ENCODE data around the gene ARRDC5. TPM values are rescaled to one million over a fixed set of nuclear protein-coding genes. Genes with fewer than 3 reads are reported as not detected.

The ARRDC5 gene
- total RNA-seq, 1 experiment from 2014 or later = not detected

DNA sequence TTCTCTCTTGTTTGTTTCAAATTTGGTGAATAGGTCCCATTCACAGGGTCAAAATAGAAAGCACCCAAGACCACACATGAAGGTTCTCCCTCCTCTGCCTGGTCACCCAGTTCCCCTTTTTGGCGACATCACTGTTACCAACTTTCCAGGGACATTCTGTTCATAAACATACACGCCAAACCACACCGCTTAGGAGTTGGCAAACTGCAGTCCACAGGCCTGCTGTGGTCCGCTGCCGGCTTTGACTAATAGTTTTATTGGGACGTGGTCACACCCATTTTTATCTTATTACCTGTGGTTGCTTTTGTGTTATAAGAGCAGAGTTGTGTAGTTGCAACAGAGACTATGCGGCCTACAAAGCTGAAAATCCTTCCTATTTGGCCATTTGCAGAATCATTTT lies 30.8 kb upstream of the ARRDC5 start:
- TF ChIP-seq CTCF (conservative IDR thresholded peaks at IDR 0.05; ENCODE audit: low read depth, low read length) (no peak), EZH2 (IDR thresholded peaks at IDR 0.05; ENCODE audit: borderline replicate concordance, low read depth, low read length, poor library complexity, severe bottlenecking) (no peak)
- POLR2A ChIA-PET (ENCODE audit: low non-redundant PET) = no interaction called here

GRCh38 chr19:4932711-4933110 lies 30.0 kb upstream of the ARRDC5 start:
- Histone ChIP-seq H3K4me3 (ENCODE audit: low read depth, low read length, poor library complexity, severe bottlenecking) (no peak overlapping the region), H3K27ac (ENCODE audit: low read depth, low read length, poor library complexity, severe bottlenecking) (no peak overlapping the region), H3K36me3 (ENCODE audit: insufficient read depth, low read length, poor library complexity, severe bottlenecking) (peaks cover 86% of the 10 kb centered on the region), H3K9me3 (ENCODE audit: low read depth, low read length, poor library complexity, severe bottlenecking) (no peaks in the 10 kb centered on the region), H3K27me3 (replicated peaks; ENCODE audit: insufficient read depth, low read depth, low read length, poor library complexity) (no peaks in the 10 kb centered on the region), H3K4me1 (ENCODE audit: insufficient read depth, low read length, poor library complexity, severe bottlenecking) (no peaks in the 10 kb centered on the region)
- ChIA-PET POLR2A (ENCODE audit: low non-redundant PET) (no interaction called here), CTCF (no interaction called here)
- no TSS peak for BruUV-seq (replicated peaks)
- TF ChIP-seq CTCF (conservative IDR thresholded peaks at IDR 0.05; ENCODE audit: low read depth, low read length) (no peak), EZH2 (IDR thresholded peaks at IDR 0.05; ENCODE audit: borderline replicate concordance, low read depth, low read length, poor library complexity, severe bottlenecking) (no peak)
- DNase-seq (ENCODE audit: low spot score) = no peak
- intact Hi-C loops (cut with micrococcal nuclease; ENCODE audit: unreplicated experiment) = no loop called here

More for the DNA sequence above, 30.8 kb upstream of the ARRDC5 start:
- no peaks in the 10 kb centered on the region for H3K27me3 ChIP-seq (replicated peaks; ENCODE audit: insufficient read depth, low read depth, low read length, poor library complexity)
- DNase-seq (ENCODE audit: low spot score) = no peak
- H3K4me3 ChIP-seq (ENCODE audit: low read depth, low read length, poor library complexity, severe bottlenecking) = no peak overlapping the region
- H3K27ac ChIP-seq (ENCODE audit: low read depth, low read length, poor library complexity, severe bottlenecking) = no peak overlapping the region
- CTCF ChIA-PET = interaction anchor here (0.7 kb wide), 1 partner anchor 28 kb away, joined by 3 read pairs; no protein-coding TSS in a partner anchor
- intact Hi-C loops (cut with micrococcal nuclease; ENCODE audit: unreplicated experiment) = no loop called here
- BruUV-seq (replicated peaks) = no TSS peak
- H3K9me3 ChIP-seq (ENCODE audit: low read depth, low read length, poor library complexity, severe bottlenecking) = no peaks in the 10 kb centered on the region
- peaks cover 81% of the 10 kb centered on the region for H3K36me3 ChIP-seq (ENCODE audit: insufficient read depth, low read length, poor library complexity, severe bottlenecking)
- no peaks in the 10 kb centered on the region for H3K4me1 ChIP-seq (ENCODE audit: insufficient read depth, low read length, poor library complexity, severe bottlenecking)

DNA sequence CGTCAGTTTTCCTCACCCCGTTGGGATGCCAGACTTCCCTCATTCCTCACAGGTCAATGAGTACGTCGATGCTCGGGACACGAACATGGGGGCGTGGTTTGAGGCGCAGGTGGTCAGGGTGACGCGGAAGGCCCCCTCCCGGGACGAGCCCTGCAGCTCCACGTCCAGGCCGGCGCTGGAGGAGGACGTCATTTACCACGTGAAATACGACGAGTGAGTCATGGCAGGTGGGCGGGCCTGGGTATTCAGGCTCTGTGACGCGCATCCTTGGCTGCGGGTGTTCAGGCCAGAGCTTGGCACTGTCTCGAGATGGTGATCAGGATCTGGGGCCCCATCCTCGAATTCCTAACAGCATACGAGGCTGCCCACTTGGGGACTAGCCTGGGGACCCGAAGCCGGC lies 28.0 kb upstream of the ARRDC5 start:
- Histone ChIP-seq H3K27ac (ENCODE audit: low read depth, low read length, poor library complexity, severe bottlenecking) (peak overlapping the region; percentile 52), H3K36me3 (ENCODE audit: insufficient read depth, low read length, poor library complexity, severe bottlenecking) (peaks cover 77% of the 10 kb centered on the region), H3K27me3 (replicated peaks; ENCODE audit: insufficient read depth, low read depth, low read length, poor library complexity) (no peaks in the 10 kb centered on the region), H3K9me3 (ENCODE audit: low read depth, low read length, poor library complexity, severe bottlenecking) (no peaks in the 10 kb centered on the region), H3K4me1 (ENCODE audit: insufficient read depth, low read length, poor library complexity, severe bottlenecking) (no peaks in the 10 kb centered on the region), H3K4me3 (ENCODE audit: low read depth, low read length, poor library complexity, severe bottlenecking) (no peak overlapping the region)
- no TSS peak for BruUV-seq (replicated peaks)
- peak; percentile 83 for DNase-seq (ENCODE audit: low spot score)
- intact Hi-C loops (cut with micrococcal nuclease; ENCODE audit: unreplicated experiment) = no loop called here
- no peak for TF ChIP-seq CTCF (conservative IDR thresholded peaks at IDR 0.05; ENCODE audit: low read depth, low read length)
- TF ChIP-seq EZH2 (IDR thresholded peaks at IDR 0.05; ENCODE audit: borderline replicate concordance, low read depth, low read length, poor library complexity, severe bottlenecking) = no peak
- ChIA-PET CTCF (no interaction called here), POLR2A (ENCODE audit: low non-redundant PET) (no interaction called here)
